GM12865 (cell line): ENCODE results near the gene AP5Z1.

Source experiments
- DNase-seq: peaks from one replicate; pipeline ENCODE4 v3.0.0; 2010; ENCODE audit warnings: low read depth
- H3K4me3 ChIP-seq: 2 replicates; pipeline ENCODE4 v1.5.1; 2011; ENCODE audit warnings: mild to moderate bottlenecking, low read depth, low read length, control low read depth
- TF ChIP-seq, protein P1 (sequence below): IDR thresholded peaks from 2 replicates; pipeline ENCODE4 v1.5.1; 2011; ENCODE audit warnings: low read length, control low read depth, low read depth, inconsistent platforms; ENCODE audit not compliant: insufficient read depth; ENCODE audit errors: missing control alignments

The AP5Z1 gene

DNA sequence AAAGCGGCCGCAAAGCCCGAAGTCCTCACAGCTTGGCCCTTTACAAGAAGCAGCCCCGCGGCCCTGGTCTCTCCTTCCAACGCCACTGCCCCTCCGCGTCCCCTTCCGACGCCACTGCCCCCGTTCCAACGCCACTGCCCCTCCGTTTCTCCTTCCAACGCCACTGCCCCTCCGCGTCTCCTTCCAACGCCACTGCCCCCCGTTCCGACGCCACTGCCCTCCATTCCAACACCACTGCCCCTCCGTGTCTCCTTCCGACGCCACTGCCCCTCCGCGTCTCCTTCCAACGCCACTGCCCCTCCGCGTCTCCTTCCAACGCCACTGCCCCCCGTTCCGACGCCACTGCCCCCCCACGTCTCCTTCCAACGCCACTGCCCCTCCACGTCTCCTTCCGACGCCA, 33.1 kb downstream of the AP5Z1 start:
- DNase-seq = no peak
- TF ChIP-seq, protein P1, sequence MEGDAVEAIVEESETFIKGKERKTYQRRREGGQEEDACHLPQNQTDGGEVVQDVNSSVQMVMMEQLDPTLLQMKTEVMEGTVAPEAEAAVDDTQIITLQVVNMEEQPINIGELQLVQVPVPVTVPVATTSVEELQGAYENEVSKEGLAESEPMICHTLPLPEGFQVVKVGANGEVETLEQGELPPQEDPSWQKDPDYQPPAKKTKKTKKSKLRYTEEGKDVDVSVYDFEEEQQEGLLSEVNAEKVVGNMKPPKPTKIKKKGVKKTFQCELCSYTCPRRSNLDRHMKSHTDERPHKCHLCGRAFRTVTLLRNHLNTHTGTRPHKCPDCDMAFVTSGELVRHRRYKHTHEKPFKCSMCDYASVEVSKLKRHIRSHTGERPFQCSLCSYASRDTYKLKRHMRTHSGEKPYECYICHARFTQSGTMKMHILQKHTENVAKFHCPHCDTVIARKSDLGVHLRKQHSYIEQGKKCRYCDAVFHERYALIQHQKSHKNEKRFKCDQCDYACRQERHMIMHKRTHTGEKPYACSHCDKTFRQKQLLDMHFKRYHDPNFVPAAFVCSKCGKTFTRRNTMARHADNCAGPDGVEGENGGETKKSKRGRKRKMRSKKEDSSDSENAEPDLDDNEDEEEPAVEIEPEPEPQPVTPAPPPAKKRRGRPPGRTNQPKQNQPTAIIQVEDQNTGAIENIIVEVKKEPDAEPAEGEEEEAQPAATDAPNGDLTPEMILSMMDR = no peak
- no peak overlapping the region for H3K4me3 ChIP-seq

DNA sequence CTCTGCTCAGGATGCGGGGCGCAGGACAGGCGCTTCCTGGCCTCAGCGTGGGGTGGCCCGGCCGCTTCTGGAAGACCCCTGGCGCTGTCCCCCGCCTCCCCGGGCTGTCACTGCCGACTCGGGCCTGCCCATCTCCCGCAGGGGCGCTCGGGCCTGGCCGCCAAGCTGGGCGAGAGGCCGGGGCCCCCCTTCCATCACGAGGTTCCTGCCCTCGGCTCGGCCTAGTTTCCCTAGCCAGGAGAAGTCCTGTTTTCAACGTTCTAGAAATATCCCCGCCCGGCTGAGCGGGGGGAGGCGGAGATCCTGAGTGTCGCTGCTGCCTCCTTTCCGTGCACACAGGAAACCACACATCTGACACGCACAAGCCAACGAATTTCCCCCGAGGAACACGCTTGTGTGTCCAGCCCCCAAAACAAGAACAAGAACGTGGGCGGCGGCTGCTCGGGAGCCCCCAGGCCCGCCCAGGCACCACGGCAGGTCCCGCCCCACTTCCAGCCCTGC, 33.7 kb downstream of the AP5Z1 start:
- no peak for DNase-seq
- H3K4me3 ChIP-seq = no peak overlapping the region

DNA sequence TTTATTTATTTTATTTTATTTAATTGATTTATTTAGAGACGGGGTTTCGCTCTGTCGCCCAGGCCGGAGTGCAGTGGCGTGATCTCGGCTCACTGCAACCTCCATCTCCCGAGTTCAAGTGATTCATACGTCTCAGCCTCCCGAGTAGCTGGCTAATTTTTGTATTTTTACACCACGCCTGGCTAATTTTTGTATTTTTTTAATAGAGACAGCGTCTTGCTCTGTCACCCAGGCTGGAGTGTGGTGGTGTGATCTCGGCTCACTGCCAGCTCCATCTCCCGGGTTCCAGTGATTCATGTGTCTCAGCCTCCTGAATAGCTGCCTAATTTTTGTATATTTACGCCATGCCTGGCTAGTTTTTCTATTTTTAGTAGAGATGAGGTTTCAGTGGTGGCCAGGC, 34.2 kb downstream of the AP5Z1 start:
- no peak for DNase-seq
- H3K4me3 ChIP-seq = no peak overlapping the region
- TF ChIP-seq, protein P1 = no peak

More for the DNA sequence above, 33.7 kb downstream of the AP5Z1 start:
- TF ChIP-seq, protein P1 = no peak

DNA sequence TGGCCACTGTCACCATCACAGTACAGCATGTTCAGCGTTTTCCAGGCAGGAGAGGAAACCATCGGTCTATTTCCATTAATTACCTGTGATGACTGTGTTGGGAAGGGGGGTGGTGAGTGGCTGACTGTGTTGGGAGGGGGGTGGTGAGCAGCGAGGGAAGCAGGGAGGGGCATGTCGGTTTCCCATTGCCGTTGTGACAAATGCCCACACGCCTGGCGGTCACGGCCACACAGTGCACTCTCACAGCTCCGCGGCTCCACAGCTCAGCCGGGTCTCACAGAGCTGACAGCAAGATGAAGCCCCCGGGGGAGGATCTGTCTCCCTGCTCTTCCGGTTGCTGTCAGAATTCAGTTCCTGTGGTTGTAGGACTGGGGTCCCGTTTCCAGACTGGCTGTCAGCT, 39.0 kb downstream of the AP5Z1 start:
- TF ChIP-seq, protein P1 = no peak
- no peak for DNase-seq
- H3K4me3 ChIP-seq = no peak overlapping the region

DNA sequence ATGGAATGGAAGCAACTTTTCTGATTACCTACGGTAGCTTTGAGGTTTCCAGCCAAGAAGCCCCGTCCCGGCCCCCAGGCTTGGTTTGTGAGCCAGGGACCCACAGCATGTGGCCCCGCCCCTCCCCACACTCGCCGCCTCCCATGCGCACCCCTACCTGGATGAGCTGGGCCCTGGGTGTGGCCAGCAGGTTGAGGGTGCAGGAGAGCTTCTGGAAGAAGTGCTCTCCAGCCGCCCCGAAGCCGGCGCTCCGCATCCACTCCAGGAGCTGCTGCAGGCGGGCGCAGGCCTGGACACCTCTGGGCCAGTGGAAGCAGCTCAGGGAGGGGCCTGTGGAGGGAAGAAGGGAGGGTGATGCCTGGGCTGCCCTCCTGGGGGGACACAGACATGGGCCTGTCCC, 39.7 kb downstream of the AP5Z1 start:
- DNase-seq = no peak
- H3K4me3 ChIP-seq = no peak overlapping the region
- TF ChIP-seq, protein P1 = no peak

DNA sequence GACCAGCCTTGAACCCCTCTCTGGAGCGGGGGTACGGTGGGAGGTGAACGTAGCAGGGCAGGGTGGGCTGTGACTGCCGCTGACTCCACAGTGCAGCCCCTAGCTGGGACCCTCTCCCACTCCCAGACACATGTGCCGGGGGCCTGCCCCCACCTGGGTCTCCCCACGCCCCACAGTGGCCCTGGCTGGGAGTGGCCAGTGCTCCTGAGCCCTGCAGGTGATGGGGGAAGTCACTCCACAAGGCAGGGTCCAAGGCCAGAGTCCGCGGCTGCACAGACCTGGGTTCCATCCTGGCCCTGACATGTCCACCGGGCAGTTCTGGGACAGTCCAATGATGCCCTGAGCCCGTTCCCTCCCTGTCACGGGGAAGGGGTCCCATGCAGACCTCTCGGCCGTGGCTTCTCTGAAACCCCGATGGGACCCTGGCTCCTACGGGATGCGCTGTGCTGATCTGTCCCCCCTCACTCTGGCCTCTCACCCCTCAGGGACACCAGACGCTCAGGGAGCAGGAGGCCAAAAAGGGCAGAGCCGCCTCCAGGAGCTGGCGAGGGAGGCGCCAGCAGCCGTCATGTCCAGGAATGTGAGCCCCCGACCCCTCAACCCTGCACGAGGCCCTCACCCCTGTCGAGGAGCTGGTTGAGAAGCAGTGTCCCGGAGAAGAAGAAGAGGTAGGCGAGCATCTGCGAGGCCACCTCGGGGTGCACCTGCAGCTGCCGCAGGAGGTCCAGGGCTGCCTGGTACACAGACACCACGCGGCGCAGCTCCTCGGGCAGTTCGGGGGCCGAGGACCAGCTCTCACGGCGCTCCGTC, 40.4 kb downstream of the AP5Z1 start:
- no peak overlapping the region for H3K4me3 ChIP-seq
- TF ChIP-seq, protein P1 = no peak

More for the DNA sequence above, 40.4 kb downstream of the AP5Z1 start:
- no peak for DNase-seq
